HG03457 (cell line): ENCODE data around the gene MUC5B.

Source experiments
- ATAC-seq: cut with Tn5 transposase; IDR thresholded peaks from one replicate; pipeline ENCODE4 v1.9.1; 2021; ENCODE audit warnings: moderate number of reproducible peaks; ENCODE audit not compliant: unreplicated experiment

The MUC5B gene

DNA sequence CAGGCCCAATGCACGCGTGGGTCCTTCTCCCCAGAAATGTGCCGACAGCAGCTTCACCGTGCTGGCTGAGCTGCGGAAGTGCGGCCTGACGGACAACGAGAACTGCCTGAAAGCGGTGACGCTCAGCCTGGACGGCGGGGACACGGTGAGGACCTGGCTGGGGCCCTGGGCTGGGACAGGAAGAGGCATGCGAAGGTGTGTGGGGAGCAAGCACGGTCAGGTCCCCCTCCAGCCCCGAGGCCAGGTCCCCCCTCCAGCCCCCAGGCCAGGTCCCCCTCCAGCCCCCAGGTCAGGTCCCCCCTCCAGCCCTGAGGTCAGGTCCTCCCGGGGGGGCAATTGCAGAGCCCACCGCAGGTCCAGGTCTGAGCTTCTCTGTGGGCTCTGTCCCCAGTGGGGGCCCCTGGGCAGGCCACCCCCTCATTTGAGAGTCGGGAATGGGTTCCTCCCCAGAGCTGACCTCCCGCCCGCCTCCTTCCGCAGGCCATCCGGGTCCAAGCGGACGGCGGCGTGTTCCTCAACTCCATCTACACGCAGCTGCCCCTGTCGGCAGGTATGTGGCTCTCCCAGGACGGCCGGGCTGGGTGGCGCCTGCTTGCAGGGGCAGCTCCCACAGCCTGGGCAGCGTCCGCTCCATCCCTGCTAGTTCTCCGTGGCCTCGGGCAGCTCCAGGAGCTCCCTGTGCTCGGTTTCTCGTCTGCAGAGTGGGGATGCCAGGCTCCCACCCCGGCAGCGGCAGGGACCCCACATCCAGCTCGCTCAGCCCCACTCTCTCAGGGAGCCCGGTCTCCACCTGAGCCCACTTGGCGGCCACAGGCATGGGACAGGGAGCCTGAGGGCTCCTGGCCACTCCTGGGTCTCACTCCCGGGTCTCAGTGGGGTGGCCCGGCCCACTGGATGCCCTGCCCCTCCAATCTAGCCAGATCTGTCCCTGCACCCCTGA, 7.9 kb downstream of the MUC5B start:
- no peak for ATAC-seq

- ATAC-seq, result no peak
Measured at GRCh38 chr11:1231396-1232020, 8.6 kb downstream of the MUC5B start.

DNA sequence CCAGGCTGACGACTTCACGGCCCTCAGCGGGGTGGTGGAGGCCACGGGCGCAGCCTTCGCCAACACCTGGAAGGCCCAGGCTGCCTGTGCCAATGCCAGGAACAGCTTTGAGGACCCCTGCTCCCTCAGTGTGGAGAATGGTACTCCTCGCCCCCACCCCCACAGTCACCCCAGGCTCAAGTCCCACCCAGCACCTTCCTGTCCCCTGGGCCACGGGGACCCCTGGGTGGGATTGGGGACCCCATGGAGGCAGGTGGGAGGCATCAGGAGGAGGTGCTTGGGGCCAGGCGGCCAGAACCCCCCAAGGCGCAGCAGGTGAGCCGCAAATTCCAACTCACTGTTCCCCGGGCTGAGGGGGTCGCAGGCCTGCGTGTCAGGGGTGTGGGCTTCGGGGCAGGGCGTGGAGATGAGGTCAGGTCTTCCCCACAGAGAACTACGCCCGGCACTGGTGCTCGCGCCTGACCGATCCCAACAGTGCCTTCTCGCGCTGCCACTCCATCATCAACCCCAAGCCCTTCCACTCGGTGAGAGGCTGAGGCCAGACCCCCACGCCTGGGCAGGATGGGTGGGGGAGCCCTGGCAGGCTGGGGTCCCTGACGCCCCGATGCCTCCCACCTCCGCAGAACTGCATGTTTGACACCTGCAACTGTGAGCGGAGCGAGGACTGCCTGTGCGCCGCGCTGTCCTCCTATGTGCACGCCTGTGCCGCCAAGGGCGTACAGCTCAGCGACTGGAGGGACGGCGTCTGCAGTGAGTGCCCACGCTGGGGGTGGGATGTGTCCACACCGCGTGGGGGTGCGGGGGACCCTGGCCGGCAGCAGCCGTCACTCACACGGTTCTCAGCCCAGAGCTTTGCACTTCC, 9.4 kb downstream of the MUC5B start:
- no peak for ATAC-seq

- no peak for ATAC-seq
Measured at GRCh38 chr11:1232883-1233321, 10.0 kb downstream of the MUC5B start.

DNA sequence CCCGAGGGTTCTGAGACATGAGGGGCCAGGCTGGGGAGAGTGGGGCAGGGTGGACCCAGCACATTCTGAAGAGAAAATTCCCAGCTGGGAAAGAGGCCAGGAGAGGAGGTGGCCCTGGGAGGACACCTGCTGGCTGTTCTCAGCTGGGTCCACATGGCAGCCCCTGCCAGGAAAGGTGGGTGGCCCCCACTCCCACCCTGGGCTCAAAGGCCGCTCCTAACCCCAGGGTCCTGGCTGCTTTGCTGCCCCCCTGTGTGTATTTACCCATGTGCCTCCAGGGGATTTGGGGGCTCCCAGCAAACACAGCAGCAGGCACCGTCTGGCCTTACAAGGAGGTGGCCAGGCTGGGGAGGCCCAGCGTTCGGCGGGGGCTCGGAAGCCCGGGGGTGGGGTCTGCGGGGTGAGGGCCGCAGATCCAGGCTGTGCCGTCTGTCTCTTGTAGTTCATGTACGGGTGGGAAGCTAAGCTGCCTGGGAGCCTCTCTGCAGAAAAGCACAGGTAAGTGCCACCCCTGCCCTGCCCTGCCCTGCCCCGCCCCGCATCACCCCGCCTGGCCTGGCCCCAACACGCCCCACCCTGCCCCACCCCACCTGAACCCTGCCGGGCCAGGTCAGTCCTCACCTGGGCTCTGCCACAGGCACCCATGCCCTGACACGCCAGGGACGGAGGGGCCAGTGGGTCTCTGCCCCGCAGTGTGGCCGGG, 10.6 kb downstream of the MUC5B start:
- ATAC-seq, result no peak

DNA sequence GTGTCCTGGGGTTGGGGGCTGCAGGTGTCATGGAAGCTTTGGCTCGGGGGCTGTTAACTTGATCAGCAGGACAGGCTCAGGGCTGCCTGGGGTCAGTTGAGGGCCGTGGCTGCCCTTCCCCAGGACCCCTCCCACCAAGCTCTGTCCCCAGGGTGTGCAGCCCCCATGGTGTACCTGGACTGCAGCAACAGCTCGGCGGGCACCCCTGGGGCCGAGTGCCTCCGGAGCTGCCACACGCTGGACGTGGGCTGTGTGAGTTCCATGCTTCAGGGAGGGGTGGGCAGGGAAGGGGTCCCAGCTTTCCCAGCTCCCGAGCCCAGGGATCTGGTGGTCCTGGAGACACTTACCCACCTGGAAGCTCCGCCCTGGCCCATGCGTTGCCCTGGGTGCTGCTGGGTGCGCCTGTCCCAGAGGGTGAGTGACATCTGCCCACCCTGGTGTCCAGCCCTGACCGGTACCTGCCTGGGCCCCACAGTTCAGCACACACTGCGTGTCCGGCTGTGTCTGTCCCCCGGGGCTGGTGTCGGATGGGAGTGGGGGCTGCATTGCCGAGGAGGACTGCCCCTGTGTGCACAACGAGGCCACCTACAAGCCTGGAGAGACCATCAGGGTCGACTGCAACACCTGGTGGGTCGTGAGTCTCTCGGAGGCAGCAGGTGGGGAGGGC, 11.3 kb downstream of the MUC5B start:
- ATAC-seq, result no peak

DNA sequence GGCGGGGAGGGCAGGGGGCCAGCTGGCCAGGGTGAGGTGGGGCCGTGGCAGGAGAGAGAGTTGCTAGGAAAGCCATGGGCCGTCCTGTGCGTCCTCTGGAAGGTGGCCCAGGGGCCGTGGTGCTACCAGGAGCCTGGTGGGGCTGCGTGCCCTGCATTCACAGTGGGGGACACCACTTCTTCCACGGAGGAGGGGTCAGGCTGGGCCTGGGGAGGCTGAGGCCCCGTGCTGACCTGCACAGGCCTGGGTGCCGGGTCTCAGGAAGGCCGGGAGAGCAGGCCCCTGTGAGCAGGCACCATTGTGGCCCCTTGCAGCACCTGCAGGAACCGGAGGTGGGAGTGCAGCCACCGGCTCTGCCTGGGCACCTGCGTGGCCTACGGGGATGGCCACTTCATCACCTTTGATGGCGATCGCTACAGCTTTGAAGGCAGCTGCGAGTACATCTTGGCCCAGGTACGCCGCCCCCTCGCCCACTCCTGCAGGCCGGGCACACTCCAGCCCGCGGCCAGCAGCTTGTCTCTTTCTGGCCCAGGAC, 12.0 kb downstream of the MUC5B start:
- ATAC-seq, result no peak

DNA sequence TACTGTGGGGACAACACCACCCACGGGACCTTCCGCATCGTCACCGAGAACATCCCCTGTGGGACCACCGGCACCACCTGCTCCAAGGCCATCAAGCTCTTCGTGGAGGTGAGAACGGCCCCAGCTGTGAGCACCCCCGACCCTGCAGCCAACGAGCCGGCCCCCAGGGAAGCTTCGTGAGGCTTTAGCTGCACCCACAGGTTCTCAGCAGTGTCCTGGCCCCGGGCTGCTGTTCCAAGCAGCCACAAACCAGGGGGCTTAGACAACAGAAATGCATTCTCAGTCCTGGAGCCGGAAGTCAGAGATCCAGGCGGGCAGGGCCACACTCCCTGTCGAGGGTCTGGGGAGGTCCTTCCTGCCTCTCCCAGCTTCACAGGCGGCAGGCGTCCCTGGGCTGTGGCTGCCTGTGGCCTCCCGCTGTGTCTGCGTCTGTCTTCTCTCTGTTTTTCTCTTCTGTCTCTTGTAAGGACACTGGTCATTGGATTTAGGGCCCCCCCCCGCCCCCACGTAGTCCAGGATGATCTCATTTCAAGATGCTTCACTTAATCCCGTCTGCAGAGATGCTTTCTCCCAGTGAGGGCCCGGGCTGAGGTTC, 12.5 kb downstream of the MUC5B start:
- no peak for ATAC-seq

DNA sequence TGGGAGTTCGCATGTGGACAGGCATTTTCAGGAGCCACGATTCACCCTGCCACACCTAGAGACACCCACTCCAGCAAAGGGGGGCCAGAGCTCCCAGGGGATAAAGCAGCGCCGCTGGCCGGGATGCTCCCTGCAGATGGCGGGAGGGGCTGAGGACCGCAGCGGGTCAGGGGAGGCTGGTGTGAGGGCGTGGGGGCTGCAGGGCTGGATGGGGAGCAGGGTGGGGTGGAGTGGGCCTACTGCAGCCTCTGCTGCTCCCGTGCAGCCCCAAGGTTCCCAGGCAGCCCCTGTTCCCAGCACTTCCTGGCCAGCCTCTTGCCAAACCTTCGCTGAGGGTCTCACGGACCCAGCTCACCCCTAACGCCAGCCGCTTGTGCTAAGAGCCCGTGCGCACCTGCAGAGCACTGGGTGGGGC, 13.0 kb downstream of the MUC5B start:
- no peak for ATAC-seq

DNA sequence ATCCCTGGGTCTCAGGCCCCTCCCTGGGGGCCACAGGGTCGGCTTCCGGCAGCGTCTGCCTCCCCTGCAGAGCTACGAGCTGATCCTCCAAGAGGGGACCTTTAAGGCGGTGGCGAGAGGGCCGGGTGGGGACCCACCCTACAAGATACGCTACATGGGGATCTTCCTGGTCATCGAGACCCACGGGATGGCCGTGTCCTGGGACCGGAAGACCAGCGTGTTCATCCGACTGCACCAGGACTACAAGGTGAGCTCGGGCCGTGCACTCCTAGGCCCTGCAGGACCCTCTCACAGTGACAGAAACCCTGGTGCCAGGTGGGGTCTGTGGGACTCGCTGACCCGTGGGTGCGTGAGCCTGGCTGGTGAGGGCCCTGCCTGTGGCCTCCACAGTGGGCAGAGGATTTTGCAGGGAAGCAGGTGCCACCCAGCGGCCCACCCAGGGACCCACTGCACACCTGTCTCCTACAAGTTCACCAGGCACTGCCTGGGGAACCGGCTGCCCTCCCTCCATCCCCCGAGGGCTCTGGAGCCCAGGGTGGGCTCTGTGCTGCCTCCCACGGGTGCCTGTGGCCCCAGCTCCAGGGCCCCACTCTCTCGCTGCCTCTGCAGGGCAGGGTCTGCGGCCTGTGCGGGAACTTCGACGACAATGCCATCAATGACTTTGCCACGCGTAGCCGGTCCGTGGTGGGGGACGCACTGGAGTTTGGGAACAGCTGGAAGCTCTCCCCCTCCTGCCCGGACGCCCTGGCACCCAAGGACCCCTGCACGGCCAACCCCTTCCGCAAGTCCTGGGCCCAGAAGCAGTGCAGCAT, 13.7 kb downstream of the MUC5B start:
- no peak for ATAC-seq

DNA sequence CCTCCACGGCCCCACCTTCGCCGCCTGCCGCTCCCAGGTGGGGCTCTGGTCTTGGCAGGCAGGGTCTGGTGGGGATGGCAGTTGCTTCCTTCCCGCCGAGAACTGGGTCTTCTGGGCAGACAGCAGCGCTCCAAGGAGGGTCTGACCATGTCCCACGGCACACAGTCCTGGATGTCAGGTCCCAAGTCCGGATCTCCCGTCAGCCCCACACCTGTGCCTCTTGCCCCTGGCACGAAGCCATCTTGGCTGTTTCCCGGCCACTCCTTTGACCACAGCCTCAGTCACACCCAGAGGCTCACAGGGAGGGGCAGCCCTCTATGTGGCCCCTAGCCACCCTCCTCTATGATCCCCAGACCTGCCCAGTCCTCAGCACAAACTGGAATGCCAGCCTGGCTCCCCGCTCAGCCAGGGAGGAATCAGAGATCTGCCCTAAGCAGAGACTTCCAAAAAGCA, 14.3 kb downstream of the MUC5B start:
- no peak for ATAC-seq

GRCh38 chr11:1237851-1238250, 15.0 kb downstream of the MUC5B start:
- ATAC-seq, result no peak

GRCh38 chr11:1238767-1239595, 16.1 kb downstream of the MUC5B start:
- no peak for ATAC-seq

DNA sequence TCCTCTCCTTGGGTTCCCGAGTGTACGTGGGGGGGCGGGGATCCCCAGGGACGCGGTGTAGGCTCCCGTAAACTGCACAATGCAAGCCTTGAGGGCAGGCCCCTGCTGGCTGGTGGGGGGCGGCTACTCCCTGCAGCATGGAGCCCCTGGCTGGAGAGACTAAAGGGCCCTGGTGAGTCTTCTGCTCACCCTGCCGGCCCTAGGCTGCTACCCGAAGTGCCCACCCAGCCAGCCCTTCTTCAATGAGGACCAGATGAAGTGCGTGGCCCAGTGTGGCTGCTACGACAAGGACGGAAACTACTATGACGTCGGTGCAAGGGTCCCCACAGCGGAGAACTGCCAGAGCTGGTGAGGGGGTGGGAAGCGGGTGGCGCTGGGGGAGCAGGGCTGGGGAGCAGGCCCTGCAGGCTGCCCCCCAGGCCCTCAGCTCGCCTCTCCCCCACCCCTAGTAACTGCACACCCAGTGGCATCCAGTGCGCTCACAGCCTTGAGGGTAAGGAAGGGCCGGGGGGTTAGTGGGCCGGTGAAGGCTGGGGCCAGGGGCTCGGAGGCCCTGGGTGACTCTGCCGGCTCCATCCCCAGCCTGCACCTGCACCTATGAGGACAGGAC, 16.8 kb downstream of the MUC5B start:
- no peak for ATAC-seq

DNA sequence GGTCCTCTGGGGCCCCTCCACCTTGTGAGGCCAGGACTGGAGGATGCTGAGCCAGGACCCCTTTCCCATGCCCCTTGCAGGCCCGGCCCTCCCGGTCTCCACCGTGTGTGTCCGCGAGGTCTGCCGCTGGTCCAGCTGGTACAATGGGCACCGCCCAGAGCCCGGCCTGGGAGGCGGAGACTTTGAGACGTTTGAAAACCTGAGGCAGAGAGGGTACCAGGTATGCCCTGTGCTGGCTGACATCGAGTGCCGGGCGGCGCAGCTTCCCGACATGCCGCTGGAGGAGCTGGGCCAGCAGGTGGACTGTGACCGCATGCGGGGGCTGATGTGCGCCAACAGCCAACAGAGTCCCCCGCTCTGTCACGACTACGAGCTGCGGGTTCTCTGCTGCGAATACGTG, 17.9 kb downstream of the MUC5B start:
- ATAC-seq, result no peak

DNA sequence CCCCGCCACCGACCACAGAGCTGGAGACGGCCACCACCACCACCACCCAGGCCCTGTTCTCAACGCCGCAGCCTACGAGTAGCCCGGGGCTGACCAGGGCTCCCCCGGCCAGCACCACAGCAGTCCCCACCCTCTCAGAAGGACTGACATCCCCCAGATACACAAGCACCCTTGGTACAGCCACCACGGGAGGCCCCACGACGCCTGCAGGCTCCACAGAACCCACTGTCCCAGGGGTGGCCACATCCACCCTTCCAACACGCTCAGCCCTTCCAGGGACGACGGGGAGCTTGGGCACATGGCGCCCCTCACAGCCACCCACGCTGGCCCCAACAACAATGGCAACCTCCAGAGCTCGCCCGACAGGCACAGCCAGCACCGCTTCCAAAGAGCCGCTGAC, 18.8 kb downstream of the MUC5B start:
- ATAC-seq, result no peak

DNA sequence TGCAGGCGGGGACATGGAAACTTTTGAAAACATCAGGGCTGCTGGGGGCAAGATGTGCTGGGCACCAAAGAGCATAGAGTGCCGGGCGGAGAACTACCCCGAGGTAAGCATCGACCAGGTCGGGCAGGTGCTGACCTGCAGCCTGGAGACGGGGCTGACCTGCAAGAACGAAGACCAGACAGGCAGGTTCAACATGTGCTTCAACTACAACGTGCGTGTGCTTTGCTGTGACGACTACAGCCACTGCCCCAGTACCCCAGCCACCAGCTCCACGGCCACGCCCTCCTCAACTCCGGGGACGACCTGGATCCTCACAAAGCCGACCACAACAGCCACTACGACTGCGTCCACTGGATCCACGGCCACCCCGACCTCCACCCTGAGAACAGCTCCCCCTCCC, 19.4 kb downstream of the MUC5B start:
- no peak for ATAC-seq
